ENCODE measurements around the gene VWA8. TPM values are rescaled to one million over a fixed set of nuclear protein-coding genes. Genes with fewer than 3 reads are reported as not detected.

The VWA8 gene
- total and polyA plus RNA-seq, 2 of the 8 experiments (the other 6 are each of a cell fraction or from before 2014, with no cell fraction given) = 5.9 to 19.6 TPM

DNA sequence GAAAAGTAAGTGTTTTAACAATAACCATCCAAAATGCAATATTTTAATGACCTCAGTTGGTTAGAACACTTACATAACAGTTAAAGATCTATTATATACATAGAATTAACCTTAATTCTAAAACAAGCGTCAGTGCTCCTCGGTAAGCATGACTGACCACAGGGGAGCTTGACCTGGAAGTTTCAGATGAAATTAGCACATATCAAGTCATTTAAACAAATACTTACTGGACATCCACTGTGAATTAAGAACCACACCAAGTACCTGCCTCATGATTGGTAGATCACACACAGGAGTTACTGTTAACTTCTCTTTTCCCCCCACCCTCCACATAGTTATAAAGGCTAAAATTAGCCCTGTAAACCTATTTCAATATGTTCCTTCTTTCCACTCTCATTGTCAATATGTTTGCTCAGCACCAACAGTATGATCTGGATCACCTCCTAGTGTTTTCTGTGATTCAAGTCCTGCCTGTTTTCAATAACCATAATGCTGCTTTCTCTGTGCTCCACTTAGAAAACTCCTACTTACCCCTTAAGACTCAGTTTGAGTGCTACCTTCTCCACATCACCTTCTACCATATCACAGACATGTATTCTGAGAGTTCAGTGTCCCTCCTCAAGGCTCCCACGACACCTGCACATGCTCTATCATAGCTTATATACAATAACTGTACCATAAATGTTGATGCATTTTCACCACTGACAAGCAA lies 209.0 kb downstream of the VWA8 start:
- 78% methylated on average over 3 of the region's 3 CpGs; no CpG with 5 or more reads in 1 of the 2 experiments for WGBS, 2 experiments (ENCODE audit: extremely low coverage in 1 of 2, insufficient coverage in 1 of 2, insufficient read length in 1 of 2, insufficient replicate concordance in 2 of 2, low coverage in 1 of 2, low lambda C conversion rate in 2 of 2, missing lambda C conversion rate in 1 of 2)
- ChIA-PET POLR2A (ENCODE audit: partially characterized antibody) (no interaction called here), CTCF (ENCODE audit: partially characterized antibody) (interaction anchor here (0.8 kb wide), 1 partner anchor 13 kb away, joined by 3 read pairs; no protein-coding TSS in a partner anchor)
- Histone ChIP-seq H3K4me2 (ENCODE audit: insufficient read depth in 1 of 2, low read depth in 2 of 2, low read length in 2 of 2) (no peak overlapping the region), H2AFZ (ENCODE audit: low read length) (no peak overlapping the region), H3K14ac (ENCODE audit: insufficient read length) (no peak overlapping the region), H3K56ac (replicated peaks; ENCODE audit: insufficient read length, low read depth, low read length) (no peak overlapping the region), H2BK120ac (replicated peaks; ENCODE audit: low read depth, low read length) (no peak overlapping the region), H3K9ac (replicated peaks in 1 of 4; ENCODE audit: extremely low read depth in 1 of 4, low read depth in 3 of 4, low read length in 3 of 4) (no peak overlapping the region), H3K79me2 (ENCODE audit: control insufficient read depth in 1 of 2, insufficient read depth in 2 of 2, low read length in 2 of 2) (no peaks in the 10 kb centered on the region), H2BK5ac (ENCODE audit: low read depth, low read length) (no peak overlapping the region), H3K36me3 (ENCODE audit: control insufficient read depth in 2 of 4, insufficient read depth in 4 of 4, low read length in 3 of 4) (peaks cover 0 to 2% (median 0%) of the 10 kb centered on the region in 4 experiments; a peak in 2 of 8 replicates), H4K91ac (replicated peaks; ENCODE audit: insufficient read length, low read length) (no peak overlapping the region), H3K27ac (ENCODE audit: low read depth, low read length) (no peak overlapping the region), H3K23ac (ENCODE audit: insufficient read length) (no peak overlapping the region), H3K4ac (replicated peaks; ENCODE audit: insufficient read length, low read depth, low read length) (no peak overlapping the region), H2AK5ac (ENCODE audit: low read depth, low read length) (no peak overlapping the region), H4K20me1 (replicated peaks in 1 of 2; ENCODE audit: control insufficient read depth in 1 of 2, insufficient read depth in 2 of 2, low read length in 2 of 2) (no peaks in the 10 kb centered on the region), H4K8ac (ENCODE audit: extremely low read depth, insufficient read depth, low read length) (no peak overlapping the region), H3K23me2 (ENCODE audit: low read depth, low read length) (no peaks in the 10 kb centered on the region), H3K18ac (ENCODE audit: extremely low read depth, low read length) (no peak overlapping the region), H3K79me1 (ENCODE audit: low read depth, low read length) (no peaks in the 10 kb centered on the region), H2BK12ac (ENCODE audit: low read depth, low read length) (no peak overlapping the region), H2BK20ac (ENCODE audit: low read length) (no peak overlapping the region), H4K5ac (ENCODE audit: insufficient read length, low read depth, low read length) (no peak overlapping the region), H2BK15ac (ENCODE audit: low read length) (no peak overlapping the region), H3K4me3 (ENCODE audit: extremely low read depth in 1 of 4, insufficient read depth in 2 of 4, low read depth in 3 of 4, low read length in 4 of 4) (no peak overlapping the region), H3K9me3 (ENCODE audit: insufficient read depth in 2 of 2, low read depth in 1 of 2, low read length in 1 of 2) (no peaks in the 10 kb centered on the region), H3K4me1 (replicated peaks in 1 of 4; ENCODE audit: control insufficient read depth in 3 of 4, insufficient read depth in 4 of 4, low read length in 3 of 4) (no peaks in the 10 kb centered on the region), H3K27me3 (replicated peaks in 1 of 4; ENCODE audit: control insufficient read depth in 3 of 4, extremely low read depth in 1 of 4, insufficient read depth in 3 of 4, low read length in 3 of 4) (no peaks in the 10 kb centered on the region)
- FAIRE-seq = no peak
- no peak for DNase-seq (ENCODE audit: low read depth in 1 of 2, low spot score in 2 of 2)
- TF ChIP-seq NANOG (IDR thresholded peaks at IDR 0.05; ENCODE audit: insufficient read depth, low read depth, low read length, poor library complexity, severe bottlenecking) (no peak), SRF (IDR thresholded peaks at IDR 0.05; ENCODE audit: low read depth, low read length) (no peak), TAF7 (optimal IDR thresholded peaks at IDR 0.05; ENCODE audit: borderline replicate concordance, low read depth, low read length) (no peak), CTCF (IDR thresholded peaks at IDR 0.05; ENCODE audit: control extremely low read depth in 1 of 3, insufficient read depth in 1 of 3, low read depth in 1 of 3, low read length in 3 of 3) (no peak), RFX5 (IDR thresholded peaks at IDR 0.05; ENCODE audit: borderline replicate concordance, low read depth, low read length) (no peak), GTF2F1 (IDR thresholded peaks at IDR 0.05; ENCODE audit: borderline replicate concordance, low read depth, low read length) (no peak)
- TF ChIP-seq, protein P1, sequence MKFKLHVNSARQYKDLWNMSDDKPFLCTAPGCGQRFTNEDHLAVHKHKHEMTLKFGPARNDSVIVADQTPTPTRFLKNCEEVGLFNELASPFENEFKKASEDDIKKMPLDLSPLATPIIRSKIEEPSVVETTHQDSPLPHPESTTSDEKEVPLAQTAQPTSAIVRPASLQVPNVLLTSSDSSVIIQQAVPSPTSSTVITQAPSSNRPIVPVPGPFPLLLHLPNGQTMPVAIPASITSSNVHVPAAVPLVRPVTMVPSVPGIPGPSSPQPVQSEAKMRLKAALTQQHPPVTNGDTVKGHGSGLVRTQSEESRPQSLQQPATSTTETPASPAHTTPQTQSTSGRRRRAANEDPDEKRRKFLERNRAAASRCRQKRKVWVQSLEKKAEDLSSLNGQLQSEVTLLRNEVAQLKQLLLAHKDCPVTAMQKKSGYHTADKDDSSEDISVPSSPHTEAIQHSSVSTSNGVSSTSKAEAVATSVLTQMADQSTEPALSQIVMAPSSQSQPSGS (IDR thresholded peaks at IDR 0.05; ENCODE audit: low read length) = no peak
